Measurements from ENCODE around the gene SGSM1.
"Not testable (repeated sequence)": the region's sequence is repeated elsewhere in the genome, so short reads cannot be mapped to it uniquely, and the experiment has no call there.

The SGSM1 gene

GRCh38 chr22:24893341-24894070 lies 87.5 kb downstream of the SGSM1 start:
- in situ Hi-C loops (cut with MboI; ENCODE audit: low sequenced_read_pairs): no loop called here

GRCh38 chr22:24894220-24894975 lies 88.4 kb downstream of the SGSM1 start:
- in situ Hi-C loops (cut with MboI; ENCODE audit: low sequenced_read_pairs): no loop called here

DNA sequence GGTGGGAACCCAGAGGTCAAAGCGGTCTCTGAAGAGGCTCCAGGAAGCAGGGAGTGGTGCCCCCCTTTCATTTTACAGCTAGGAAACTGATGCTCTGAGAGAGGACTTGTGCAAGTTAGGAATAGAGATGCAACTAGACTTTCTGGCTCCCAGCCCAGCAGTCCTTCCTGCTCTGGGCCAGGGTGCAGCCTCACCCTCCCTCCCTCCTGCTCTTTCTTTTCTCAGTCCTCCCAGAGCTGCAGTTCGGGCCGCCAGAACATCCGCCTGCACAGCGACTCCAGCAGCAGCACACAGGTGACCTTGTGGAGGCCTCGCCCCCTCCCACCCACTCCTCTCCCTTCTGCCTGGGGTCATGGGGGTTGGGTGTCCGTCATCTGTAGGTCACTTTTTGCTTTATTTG lies 89.0 kb downstream of the SGSM1 start:
- in situ Hi-C loops (cut with MboI; ENCODE audit: low sequenced_read_pairs): no loop called here

DNA sequence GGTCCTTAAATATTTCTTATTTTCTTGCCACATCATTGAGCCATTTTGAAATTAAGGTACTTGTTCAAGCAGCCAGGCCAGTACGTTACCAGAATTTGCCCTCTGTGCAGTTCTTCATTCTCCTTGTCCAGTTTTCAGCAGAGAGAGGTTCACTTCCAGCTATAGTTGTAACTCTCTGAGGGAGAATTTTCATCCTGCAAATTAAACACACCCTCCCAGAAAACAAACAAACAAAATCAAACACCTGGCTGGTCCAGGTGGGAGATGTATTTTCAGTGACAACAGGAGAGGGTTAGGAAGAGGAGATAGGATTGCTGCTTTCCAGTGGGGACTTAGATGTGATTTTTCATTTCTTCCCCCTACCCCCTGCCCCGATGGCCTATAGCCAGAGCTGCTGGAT lies 95.4 kb downstream of the SGSM1 start:
- in situ Hi-C loops (cut with MboI; ENCODE audit: low sequenced_read_pairs): no loop called here

DNA sequence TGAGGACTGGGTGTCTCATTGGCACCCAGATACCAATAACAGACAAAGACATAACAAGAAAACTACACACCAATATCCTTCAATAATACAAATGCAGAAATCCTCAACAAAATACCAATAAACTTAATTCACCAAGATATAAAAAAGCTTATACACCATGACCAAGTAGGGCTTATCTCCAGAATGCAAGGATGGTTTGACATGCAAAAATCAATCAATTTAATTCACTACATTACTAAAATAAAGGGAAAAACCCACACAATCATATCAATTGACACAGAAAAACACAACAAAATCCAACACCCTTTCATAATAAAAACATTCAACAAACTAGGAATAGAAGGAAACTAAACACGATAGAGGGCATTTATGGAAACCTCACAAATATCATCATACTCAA lies 99.9 kb downstream of the SGSM1 start:
- in situ Hi-C loops (cut with MboI; ENCODE audit: low sequenced_read_pairs): no loop called here

DNA sequence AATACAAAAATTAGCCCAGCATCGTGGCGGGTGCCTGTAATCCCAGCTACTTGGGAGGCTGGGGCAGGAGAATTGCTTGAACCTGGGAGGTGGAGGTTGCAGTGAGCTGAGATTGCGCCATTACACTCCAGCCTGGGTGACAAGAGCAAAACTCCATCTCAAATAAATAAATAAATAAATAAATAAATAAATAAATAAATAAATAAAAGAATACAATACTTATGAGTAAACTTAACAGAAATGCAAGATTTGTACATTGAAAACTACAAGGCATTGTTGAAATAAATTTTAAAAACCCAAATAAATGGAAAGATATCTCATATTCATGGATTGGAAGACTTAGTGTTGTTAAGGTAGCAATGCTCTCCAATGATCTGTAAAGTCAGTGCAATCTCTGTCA lies 101.1 kb downstream of the SGSM1 start:
- in situ Hi-C loops (cut with MboI; ENCODE audit: low sequenced_read_pairs): not testable (repeated sequence)

DNA sequence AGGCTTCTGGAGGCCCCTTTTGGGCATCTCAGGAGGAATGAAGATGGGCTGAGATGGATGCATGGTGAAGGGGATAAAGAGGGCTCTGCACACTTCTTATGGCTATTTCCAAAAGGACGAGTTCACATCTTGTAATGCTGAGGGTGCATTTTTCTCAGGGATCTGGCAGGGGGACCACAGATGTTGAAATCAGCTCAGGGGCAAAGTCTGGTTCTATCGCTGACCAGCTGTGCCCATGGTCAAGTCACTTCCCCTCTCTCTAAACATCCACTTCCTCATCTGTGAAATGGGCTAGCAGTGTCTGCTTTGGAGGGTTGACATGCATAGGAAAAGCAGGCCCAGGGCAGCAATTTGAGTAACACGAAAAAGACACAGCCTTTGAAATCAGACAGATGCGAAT lies 114.0 kb downstream of the SGSM1 start:
- in situ Hi-C loops (cut with MboI; ENCODE audit: low sequenced_read_pairs): no loop called here

DNA sequence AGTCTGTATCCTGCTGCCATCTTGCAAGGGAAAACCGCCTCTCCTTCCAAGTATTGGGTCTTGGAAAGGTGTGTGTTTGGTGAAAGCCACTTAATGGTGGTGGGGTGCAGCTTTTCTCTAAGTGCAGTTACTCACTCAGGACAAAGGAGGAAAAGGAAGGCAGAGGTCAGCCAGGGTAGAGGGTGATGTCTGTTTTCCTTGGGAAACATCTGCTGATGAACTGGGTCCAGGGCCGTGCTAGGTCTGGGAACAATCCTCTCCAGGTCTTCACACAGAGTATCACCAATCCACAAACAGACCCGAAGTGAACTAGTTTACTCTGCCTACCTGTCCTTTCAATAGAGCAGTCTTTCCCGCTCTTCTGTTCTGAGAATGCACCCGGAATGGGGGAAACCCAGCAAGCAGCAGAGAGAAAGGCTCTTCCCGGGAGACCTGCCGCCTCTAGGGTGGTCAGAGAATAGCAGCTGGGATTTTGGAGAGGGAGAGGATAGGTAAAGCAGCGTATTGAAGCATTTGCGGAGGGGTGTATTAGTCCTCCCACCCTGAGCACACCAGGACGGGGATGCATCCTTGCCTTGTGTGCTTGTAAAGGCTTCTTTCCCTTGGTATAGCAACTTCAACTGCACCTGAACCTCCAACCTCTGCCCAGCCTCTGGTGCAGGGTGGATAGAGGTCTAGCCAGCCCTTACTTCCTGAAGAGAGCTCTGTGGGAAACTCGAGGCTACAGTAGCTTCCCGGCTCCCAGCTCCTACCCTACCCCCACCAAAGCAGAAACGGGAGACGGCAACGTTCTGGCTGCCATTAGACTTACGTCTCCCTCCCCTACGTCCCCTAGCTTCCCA lies 119.8 kb downstream of the SGSM1 start:
- in situ Hi-C loops (cut with MboI; ENCODE audit: low sequenced_read_pairs): no loop called here

- in situ Hi-C loops (cut with MboI; ENCODE audit: low sequenced_read_pairs): no loop called here
Observed at GRCh38 chr22:24926428-24926725, 120.4 kb downstream of the SGSM1 start.

DNA sequence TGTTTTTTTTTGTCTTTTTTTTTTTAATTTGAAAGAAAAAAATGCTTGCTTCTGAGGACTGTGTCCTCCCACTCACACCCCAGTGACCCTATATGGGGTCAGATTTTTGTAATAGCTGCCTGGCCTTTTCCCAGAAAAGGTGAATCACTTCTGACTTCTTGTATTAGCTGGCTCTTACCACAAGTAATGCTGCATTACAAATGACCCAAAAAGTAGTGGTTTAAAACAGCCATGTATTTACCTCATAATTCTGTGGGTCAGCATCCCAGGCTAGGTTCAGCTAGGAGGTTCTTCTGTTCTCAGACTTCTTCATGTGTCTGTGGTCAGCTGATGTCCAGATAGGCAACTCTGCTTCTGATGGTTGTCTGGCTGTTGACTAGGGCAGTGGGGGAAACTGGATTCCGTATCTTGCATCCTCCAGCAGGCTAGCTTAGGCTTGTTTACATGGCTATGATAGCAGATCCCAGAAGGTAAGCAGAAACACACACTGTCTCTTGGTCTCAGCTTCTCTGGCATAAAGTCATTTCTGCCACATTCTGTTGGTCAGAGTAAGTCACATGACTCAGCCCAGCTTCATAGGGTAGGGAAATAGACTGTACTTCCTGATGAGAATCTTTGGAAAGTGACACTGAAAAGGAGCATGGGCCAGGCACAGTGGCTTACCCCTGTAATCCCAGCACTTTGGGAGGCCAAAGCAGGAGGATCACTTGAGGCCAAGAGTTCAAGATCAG lies 121.0 kb downstream of the SGSM1 start:
- in situ Hi-C loops (cut with MboI; ENCODE audit: low sequenced_read_pairs): no loop called here

DNA sequence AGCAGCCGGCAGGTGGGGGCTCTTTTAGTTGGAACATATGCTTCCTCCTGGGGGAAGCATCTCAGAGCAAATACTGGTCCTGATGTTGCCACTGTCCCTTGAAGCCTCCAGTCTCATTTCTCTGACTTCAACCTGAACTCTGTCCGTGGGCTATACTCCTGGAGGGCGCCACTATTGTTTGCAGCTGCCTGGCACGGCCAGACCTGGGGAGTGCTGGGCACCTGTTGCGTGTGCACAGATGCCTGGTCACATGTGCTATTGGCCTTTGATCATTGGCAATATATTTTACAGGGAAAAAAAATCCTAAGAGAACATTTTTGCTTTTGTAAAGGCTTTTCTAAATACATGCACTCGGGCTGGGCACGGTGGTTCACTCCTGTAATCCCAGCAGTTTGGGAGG lies 122.3 kb downstream of the SGSM1 start:
- in situ Hi-C loops (cut with MboI; ENCODE audit: low sequenced_read_pairs): no loop called here

GRCh38 chr22:24930678-24931077 lies 124.7 kb downstream of the SGSM1 start:
- in situ Hi-C loops (cut with MboI; ENCODE audit: low sequenced_read_pairs): no loop called here

GRCh38 chr22:24935771-24936483 lies 129.9 kb downstream of the SGSM1 start:
- in situ Hi-C loops (cut with MboI; ENCODE audit: low sequenced_read_pairs): no loop called here

GRCh38 chr22:24937114-24937513 lies 131.1 kb downstream of the SGSM1 start:
- in situ Hi-C loops (cut with MboI; ENCODE audit: low sequenced_read_pairs): no loop called here

- in situ Hi-C loops (cut with MboI; ENCODE audit: low sequenced_read_pairs): no loop called here
Observed at GRCh38 chr22:24938741-24939341, 132.8 kb downstream of the SGSM1 start.

- in situ Hi-C loops (cut with MboI; ENCODE audit: low sequenced_read_pairs): loop anchor here (10.0 kb wide), 1 partner anchor 102 kb away; no protein-coding TSS in a partner anchor
Observed at GRCh38 chr22:24942301-24942700, 136.3 kb downstream of the SGSM1 start.

GRCh38 chr22:24944217-24944937 lies 138.4 kb downstream of the SGSM1 start:
- in situ Hi-C loops (cut with MboI; ENCODE audit: low sequenced_read_pairs): loop anchor here (10.0 kb wide), 1 partner anchor 100 kb away; no protein-coding TSS in a partner anchor

DNA sequence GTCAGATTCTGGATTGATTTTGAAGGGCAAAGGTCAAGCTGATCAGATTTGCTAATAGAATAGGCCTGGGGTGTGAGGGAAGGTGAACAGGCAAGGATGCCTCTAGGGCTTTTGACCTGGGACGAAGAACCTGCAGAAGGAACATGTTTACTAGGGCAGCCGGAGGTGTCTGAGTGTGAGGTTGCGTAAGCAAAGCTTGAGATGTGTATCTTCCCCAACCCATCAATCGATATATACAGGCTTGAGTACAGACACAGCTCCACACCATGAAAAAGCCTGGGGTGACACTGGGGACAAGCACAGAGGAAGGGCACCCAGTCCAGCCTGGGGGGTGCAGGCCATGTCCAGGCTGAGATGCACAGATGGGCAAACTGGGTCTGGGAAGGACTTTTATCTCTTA lies 139.4 kb downstream of the SGSM1 start:
- in situ Hi-C loops (cut with MboI; ENCODE audit: low sequenced_read_pairs): loop anchor here (10.0 kb wide), 1 partner anchor 99 kb away; no protein-coding TSS in a partner anchor

GRCh38 chr22:24947383-24947782 lies 141.4 kb downstream of the SGSM1 start:
- in situ Hi-C loops (cut with MboI; ENCODE audit: low sequenced_read_pairs): loop anchor here (10.0 kb wide), 1 partner anchor 97 kb away; no protein-coding TSS in a partner anchor

All from HL-60/S4 treated with retinoic acid at 250 ng/mL for 4 days and 3 days (cell line).